Rectal smooth muscle tissue (tissue), 1 donor: Measurements from ENCODE around the gene FLRT1.

Source experiments
- H3K27ac ChIP-seq: one replicate; pipeline ENCODE4 v1.7.0; 2013; ENCODE audit warnings: low read depth, low read length, inconsistent platforms
- H3K27me3 ChIP-seq: one replicate; pipeline ENCODE4 v1.7.0; 2013; ENCODE audit warnings: low read length; ENCODE audit not compliant: control insufficient read depth, insufficient read depth
- H3K36me3 ChIP-seq: one replicate; pipeline ENCODE4 v1.7.0; 2013; ENCODE audit warnings: low read length; ENCODE audit not compliant: control insufficient read depth, insufficient read depth
- H3K4me1 ChIP-seq: one replicate; pipeline ENCODE4 v1.7.0; 2013; ENCODE audit warnings: low read length; ENCODE audit not compliant: control insufficient read depth, insufficient read depth
- H3K4me3 ChIP-seq: one replicate; pipeline ENCODE4 v1.7.0; 2013; ENCODE audit warnings: low read length
- H3K9ac ChIP-seq: one replicate; pipeline ENCODE4 v1.7.0; 2013; ENCODE audit warnings: low read length

Gene FLRT1

GRCh38 chr11:64034411-64034811 lies 1.3 kb upstream of the FLRT1 start:
- H3K27ac ChIP-seq: no peak overlapping the region
- no peak overlapping the region for H3K9ac ChIP-seq

DNA sequence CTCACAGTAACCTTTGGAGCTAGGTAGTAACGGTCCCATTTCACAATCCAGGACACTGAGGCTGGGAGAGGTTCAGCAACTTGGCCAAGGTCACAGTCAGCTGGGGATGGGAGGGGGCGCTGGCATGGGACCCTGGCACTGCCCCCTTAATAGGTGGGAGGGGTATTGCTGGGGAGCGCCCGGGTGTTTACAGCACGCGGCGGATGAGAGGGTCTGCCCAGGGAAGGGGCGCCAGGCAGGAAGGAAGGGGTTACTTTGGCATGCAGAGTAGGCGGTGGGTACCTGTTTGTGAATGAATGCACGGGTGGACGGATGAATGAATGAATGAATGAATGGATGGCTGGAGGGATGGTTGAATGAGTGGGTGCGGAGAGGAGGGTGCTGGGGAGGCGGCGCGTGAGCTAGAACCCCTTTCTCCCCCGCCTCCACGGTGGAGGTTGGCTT lies 628 bp upstream of the FLRT1 start:
- H3K4me3 ChIP-seq: peak overlapping the region; percentile 43
- peaks cover 3% of the 10 kb centered on the region for H3K4me1 ChIP-seq
- peaks cover 7% of the 10 kb centered on the region for H3K27me3 ChIP-seq
- H3K9ac ChIP-seq: no peak overlapping the region
- no peak overlapping the region for H3K27ac ChIP-seq
- H3K36me3 ChIP-seq: no peaks in the 10 kb centered on the region

More at GRCh38 chr11:64034411-64034811, 1.3 kb upstream of the FLRT1 start:
- H3K36me3 ChIP-seq: no peaks in the 10 kb centered on the region
- H3K4me1 ChIP-seq: peaks cover 3% of the 10 kb centered on the region
- H3K4me3 ChIP-seq: no peak overlapping the region
- H3K27me3 ChIP-seq: peaks cover 7% of the 10 kb centered on the region

DNA sequence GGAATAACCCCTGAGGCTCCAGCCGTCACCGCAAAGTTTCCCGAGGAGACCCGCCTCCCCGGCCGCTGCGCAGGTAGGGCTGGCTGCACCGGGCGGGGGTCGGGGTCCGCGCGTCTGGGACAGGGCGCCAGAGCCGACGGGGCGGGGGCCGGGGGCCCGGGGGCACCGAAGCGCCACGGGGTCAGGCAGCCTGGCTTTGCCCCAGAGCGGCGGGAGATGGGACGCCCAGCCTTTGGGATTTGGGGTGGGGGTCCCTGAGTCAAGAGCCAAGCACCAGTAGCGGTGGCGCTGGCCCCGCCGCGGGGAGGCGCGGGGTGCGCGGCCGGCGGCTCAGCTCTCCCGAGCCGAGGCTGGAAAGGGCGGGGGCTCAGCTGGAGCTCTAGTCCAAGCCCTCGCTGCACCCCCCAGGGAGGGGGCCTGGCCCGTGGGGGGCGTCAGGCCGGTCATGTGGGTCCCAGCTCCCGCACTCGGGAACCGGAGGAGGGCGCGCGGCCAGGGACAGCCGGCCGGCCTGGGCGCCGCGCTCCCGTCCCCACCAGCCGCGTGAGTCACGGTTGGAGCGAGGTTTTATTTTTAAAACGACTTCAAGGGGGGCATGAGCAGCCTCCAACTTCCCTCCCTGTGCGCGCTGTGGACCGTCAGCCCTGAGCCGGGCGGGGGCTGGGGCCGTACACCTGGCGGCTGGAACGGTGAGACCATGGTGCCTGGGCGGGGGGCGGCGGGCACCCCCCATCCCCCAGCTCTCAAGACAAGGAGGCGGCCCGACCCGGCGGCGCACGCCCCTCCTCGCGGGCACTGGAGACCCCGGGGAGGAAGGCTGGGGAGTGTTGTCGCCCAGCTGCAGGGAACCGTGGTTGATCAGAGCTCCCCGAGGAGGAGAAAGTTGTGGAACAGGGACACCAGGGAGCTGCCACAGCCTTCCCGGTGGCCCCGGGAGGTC lies 626 bp downstream of the FLRT1 start:
- Histone ChIP-seq H3K27me3 (peaks cover 7% of the 10 kb centered on the region), H3K4me3 (peak overlapping the region; percentile 40), H3K9ac (no peak overlapping the region), H3K27ac (peak overlapping the region; percentile 61), H3K4me1 (peaks cover 3% of the 10 kb centered on the region), H3K36me3 (no peaks in the 10 kb centered on the region)

DNA sequence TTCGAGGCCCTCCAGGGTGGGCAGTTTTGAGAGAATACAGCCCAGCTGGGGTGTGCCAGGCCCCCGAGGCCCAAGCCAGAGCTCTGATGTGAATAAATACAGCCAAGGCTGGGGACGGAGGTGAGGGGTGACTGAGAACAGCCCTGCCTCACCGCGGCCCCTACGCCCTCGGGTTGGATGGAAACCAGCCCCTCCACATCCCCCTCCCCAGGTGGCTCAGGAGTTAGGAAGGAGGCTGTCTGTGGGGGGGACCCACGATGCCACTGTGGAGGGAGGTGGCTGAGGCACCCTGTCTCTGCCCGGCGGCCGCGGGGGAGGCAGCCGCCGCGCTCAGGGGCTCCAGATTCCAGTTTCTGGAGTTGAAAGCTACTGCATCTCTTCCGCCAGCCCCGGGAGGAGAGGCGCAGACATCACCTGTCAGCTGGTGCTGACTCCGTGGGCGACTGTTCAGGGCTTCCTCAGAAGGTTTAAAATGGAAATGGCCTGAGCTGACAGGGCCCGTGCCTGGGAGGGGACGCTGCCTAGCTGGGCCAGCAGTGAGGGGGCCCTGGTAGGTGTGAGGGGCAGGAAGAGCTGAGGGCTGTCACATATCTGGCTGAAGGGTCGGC lies 1.4 kb downstream of the FLRT1 start:
- H3K27me3 ChIP-seq: peaks cover 7% of the 10 kb centered on the region
- H3K36me3 ChIP-seq: no peaks in the 10 kb centered on the region
- H3K4me3 ChIP-seq: peak overlapping the region; percentile 40
- H3K9ac ChIP-seq: no peak overlapping the region
- H3K4me1 ChIP-seq: peaks cover 3% of the 10 kb centered on the region
- peak overlapping the region; percentile 61 for H3K27ac ChIP-seq

DNA sequence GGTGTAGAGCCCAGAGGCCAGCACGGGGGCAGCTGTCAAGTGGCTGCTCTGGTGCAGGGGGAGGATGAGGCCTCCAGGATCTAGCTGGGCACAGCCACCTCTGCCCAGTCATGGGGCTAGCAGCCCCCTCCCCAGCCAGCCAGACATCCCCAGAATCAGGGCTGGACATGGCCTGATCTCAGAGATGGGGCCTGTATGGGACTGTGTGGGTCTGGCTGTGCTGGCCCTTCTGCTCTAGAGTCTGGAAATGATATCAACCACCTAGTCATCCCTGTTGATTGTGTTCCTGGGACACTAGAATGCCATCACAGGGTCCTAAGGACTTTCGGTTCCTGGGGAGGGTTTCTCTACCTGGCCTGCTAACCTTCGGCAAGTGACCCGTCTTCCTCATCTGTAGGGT lies 2.8 kb downstream of the FLRT1 start:
- Histone ChIP-seq H3K4me1 (peaks cover 3% of the 10 kb centered on the region), H3K27ac (no peak overlapping the region), H3K9ac (no peak overlapping the region), H3K27me3 (peaks cover 7% of the 10 kb centered on the region), H3K4me3 (no peak overlapping the region), H3K36me3 (no peaks in the 10 kb centered on the region)

GRCh38 chr11:64039012-64039665 lies 3.4 kb downstream of the FLRT1 start:
- Histone ChIP-seq H3K4me1 (peaks cover 3% of the 10 kb centered on the region), H3K27me3 (peaks cover 7% of the 10 kb centered on the region), H3K27ac (no peak overlapping the region), H3K4me3 (no peak overlapping the region), H3K9ac (no peak overlapping the region), H3K36me3 (no peaks in the 10 kb centered on the region)

GRCh38 chr11:64040684-64041322 lies 5.1 kb downstream of the FLRT1 start:
- Histone ChIP-seq H3K4me3 (no peak overlapping the region), H3K36me3 (no peaks in the 10 kb centered on the region), H3K27ac (no peak overlapping the region), H3K27me3 (peaks cover 3% of the 10 kb centered on the region), H3K9ac (no peak overlapping the region), H3K4me1 (peaks cover 3% of the 10 kb centered on the region)

GRCh38 chr11:64041846-64042245 lies 6.1 kb downstream of the FLRT1 start:
- no peak overlapping the region for H3K27ac ChIP-seq
- no peak overlapping the region for H3K9ac ChIP-seq
- no peak overlapping the region for H3K4me3 ChIP-seq
- H3K4me1 ChIP-seq: peaks cover 3% of the 10 kb centered on the region
- H3K27me3 ChIP-seq: peaks cover 3% of the 10 kb centered on the region
- H3K36me3 ChIP-seq: no peaks in the 10 kb centered on the region

GRCh38 chr11:64042301-64042700 lies 6.6 kb downstream of the FLRT1 start:
- no peak overlapping the region for H3K27ac ChIP-seq
- no peak overlapping the region for H3K4me3 ChIP-seq
- H3K4me1 ChIP-seq: peaks cover 3% of the 10 kb centered on the region
- H3K9ac ChIP-seq: no peak overlapping the region
- peaks cover 3% of the 10 kb centered on the region for H3K27me3 ChIP-seq
- H3K36me3 ChIP-seq: no peaks in the 10 kb centered on the region

GRCh38 chr11:64043545-64043944 lies 7.8 kb downstream of the FLRT1 start:
- Histone ChIP-seq H3K4me1 (peaks cover 3% of the 10 kb centered on the region), H3K36me3 (no peaks in the 10 kb centered on the region), H3K27me3 (no peaks in the 10 kb centered on the region), H3K4me3 (no peak overlapping the region), H3K27ac (no peak overlapping the region), H3K9ac (no peak overlapping the region)

GRCh38 chr11:64044730-64045393 lies 9.1 kb downstream of the FLRT1 start:
- Histone ChIP-seq H3K4me1 (peaks cover 3% of the 10 kb centered on the region), H3K27ac (no peak overlapping the region), H3K27me3 (no peaks in the 10 kb centered on the region), H3K9ac (no peak overlapping the region), H3K36me3 (no peaks in the 10 kb centered on the region), H3K4me3 (no peak overlapping the region)
